SU-DHL-6 (cell line): ENCODE measurements around the gene LHFPL5.

Source experiments
- EZH2phosphoT487 ChIP-seq: fragments of 200-600 bp; sonication (generic), shearing (Covaris generic); conservative IDR thresholded peaks from 2 replicates; pipeline ENCODE4 v1.6.1; 2018; ENCODE audit warnings: mild to moderate bottlenecking, antibody characterized with exemption, low read length, moderate library complexity, mixed read lengths
- TF ChIP-seq, protein P1 (sequence below): fragments of 200-600 bp; sonication (generic); IDR thresholded peaks from one replicate; pipeline ENCODE4 v1.5.1; 2017; ENCODE audit warnings: antibody characterized with exemption, mild to moderate bottlenecking, low read length, moderate library complexity; ENCODE audit not compliant: insufficient read depth, poor library complexity, severe bottlenecking

DNA sequence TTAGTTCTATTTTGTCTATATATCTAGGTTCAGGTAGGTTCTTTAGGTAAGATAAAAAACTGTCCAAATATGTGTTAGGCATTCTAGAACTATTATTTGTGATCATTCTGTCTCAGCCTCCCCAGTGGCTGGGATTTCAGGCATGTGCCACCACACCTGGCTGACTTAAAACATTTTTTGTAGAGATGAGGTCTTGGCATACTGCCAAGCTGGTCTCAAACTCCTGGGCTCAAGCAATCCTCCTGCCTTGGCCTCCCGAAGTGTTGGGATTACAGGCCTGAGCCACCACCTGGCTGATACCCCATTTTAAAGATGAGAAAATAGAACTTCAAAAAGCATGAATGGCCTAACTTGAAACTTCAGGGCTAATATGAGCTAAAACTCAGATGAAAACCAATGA, 33.9 kb downstream of the LHFPL5 start:
- TF ChIP-seq, protein P1, sequence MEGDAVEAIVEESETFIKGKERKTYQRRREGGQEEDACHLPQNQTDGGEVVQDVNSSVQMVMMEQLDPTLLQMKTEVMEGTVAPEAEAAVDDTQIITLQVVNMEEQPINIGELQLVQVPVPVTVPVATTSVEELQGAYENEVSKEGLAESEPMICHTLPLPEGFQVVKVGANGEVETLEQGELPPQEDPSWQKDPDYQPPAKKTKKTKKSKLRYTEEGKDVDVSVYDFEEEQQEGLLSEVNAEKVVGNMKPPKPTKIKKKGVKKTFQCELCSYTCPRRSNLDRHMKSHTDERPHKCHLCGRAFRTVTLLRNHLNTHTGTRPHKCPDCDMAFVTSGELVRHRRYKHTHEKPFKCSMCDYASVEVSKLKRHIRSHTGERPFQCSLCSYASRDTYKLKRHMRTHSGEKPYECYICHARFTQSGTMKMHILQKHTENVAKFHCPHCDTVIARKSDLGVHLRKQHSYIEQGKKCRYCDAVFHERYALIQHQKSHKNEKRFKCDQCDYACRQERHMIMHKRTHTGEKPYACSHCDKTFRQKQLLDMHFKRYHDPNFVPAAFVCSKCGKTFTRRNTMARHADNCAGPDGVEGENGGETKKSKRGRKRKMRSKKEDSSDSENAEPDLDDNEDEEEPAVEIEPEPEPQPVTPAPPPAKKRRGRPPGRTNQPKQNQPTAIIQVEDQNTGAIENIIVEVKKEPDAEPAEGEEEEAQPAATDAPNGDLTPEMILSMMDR = no peak
- no peak for TF ChIP-seq EZH2phosphoT487
